Loucy (cell line): Measurements from ENCODE around the gene RAD54L2.
"Not testable (repeated sequence)": the region's sequence is repeated elsewhere in the genome, so short reads cannot be mapped to it uniquely, and the experiment has no call there.

Experiments
- H2AFZ ChIP-seq: fragments of 200-600 bp; sonication (generic); 2 replicates; pipeline ENCODE4 v1.6.0; 2016; ENCODE audit warnings: antibody characterized with exemption, mild to moderate bottlenecking, low read length, moderate library complexity
- H3F3A ChIP-seq: fragments of 200-600 bp; 2 replicates; pipeline ENCODE4 v1.6.0; 2016; ENCODE audit warnings: antibody characterized with exemption, low read depth, mild to moderate bottlenecking
- H3K27me3 ChIP-seq: fragments of 200-600 bp; sonication (generic); 2 replicates; pipeline ENCODE4 v1.6.1; 2014; ENCODE audit warnings: low read length, mild to moderate bottlenecking; ENCODE audit not compliant: insufficient read depth, poor library complexity, severe bottlenecking
- H3K36me3 ChIP-seq: fragments of 200-600 bp; sonication (generic); 2 replicates; pipeline ENCODE4 v1.6.1; 2016; ENCODE audit warnings: low read length; ENCODE audit not compliant: insufficient read depth
- H3K4me1 ChIP-seq: fragments of 200-600 bp; sonication (generic); 2 replicates; pipeline ENCODE4 v1.5.1; 2014; ENCODE audit warnings: low read length, mild to moderate bottlenecking; ENCODE audit not compliant: insufficient read depth, poor library complexity, severe bottlenecking
- H3K4me2 ChIP-seq: fragments of 200-600 bp; sonication (generic); 2 replicates; pipeline ENCODE4 v1.6.0; 2014; ENCODE audit warnings: antibody characterized with exemption, low read length, low read depth, mild to moderate bottlenecking; ENCODE audit not compliant: poor library complexity, severe bottlenecking
- H3K4me3 ChIP-seq: fragments of 200-600 bp; sonication (generic); 2 replicates; pipeline ENCODE4 v1.5.1; 2014; ENCODE audit warnings: low read length, mild to moderate bottlenecking, mixed read lengths; ENCODE audit not compliant: poor library complexity, severe bottlenecking
- H3K79me2 ChIP-seq: fragments of 200-600 bp; sonication (generic); 2 replicates; pipeline ENCODE4 v1.6.1; 2014; ENCODE audit warnings: low read length; ENCODE audit not compliant: insufficient read depth
- H3K9ac ChIP-seq: fragments of 200-600 bp; sonication (generic); 2 replicates; pipeline ENCODE4 v1.6.0; 2014; ENCODE audit warnings: mild to moderate bottlenecking, low read depth, low read length, moderate library complexity; ENCODE audit not compliant: poor library complexity, severe bottlenecking
- H3K9me2 ChIP-seq: fragments of 200-600 bp; sonication (generic); replicated peaks from 2 replicates; pipeline ENCODE4 v1.6.1; 2016; ENCODE audit warnings: low read depth, low read length, mixed read lengths
- H3K9me3 ChIP-seq: fragments of 200-600 bp; sonication (generic); 2 replicates; pipeline ENCODE4 v1.6.1; 2014; ENCODE audit warnings: mild to moderate bottlenecking, antibody characterized with exemption, low read length, low read depth; ENCODE audit not compliant: insufficient read depth
- H4K20me1 ChIP-seq: fragments of 200-600 bp; sonication (generic); 2 replicates; pipeline ENCODE4 v1.6.0; 2014; ENCODE audit warnings: antibody characterized with exemption, low read length, mild to moderate bottlenecking; ENCODE audit not compliant: insufficient read depth, poor library complexity, severe bottlenecking
- EZH2phosphoT487 ChIP-seq: fragments of 200-600 bp; IDR thresholded peaks from 2 replicates; pipeline ENCODE4 v1.6.1; 2018; ENCODE audit warnings: antibody characterized with exemption, mild to moderate bottlenecking, moderate library complexity, borderline replicate concordance
- TF ChIP-seq, protein P1 (sequence below): fragments of 200-600 bp; sonication (generic); conservative IDR thresholded peaks from 2 replicates; pipeline ENCODE4 v1.5.1; 2014; ENCODE audit warnings: mild to moderate bottlenecking, antibody characterized with exemption, low read length

RAD54L2 gene

DNA sequence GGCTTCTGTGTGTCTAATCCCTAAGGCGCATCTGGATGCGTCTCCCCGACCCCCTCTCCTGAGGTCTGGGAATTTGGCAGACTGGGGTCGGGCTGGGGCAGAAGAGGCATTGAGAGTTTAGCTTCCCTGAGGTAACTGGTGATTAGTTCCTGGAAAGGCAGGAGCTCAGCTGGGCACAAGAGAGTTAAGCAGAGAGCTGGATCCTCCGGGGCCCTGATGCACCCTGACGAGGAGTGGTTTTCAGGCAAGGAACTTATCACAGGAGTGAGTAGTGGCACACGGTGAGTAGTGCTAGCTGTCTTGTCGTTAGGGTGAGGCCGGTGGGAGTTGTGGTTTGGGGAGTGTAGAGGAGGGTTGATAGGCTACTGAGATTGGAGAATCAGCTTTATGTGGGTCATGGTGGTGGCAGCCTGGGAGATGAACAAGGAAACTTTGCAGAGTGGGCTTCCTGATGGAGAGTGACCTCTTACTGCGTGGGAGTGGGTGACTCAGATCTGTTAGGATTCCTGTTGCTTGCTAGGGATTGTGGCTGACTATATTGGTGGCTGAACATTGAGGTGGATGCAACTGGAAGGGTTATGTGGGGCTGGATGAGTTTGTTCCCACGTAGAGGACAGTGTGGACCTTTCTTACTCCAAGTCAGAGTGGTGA, 897 bp downstream of the RAD54L2 start:
- TF ChIP-seq, protein P1, sequence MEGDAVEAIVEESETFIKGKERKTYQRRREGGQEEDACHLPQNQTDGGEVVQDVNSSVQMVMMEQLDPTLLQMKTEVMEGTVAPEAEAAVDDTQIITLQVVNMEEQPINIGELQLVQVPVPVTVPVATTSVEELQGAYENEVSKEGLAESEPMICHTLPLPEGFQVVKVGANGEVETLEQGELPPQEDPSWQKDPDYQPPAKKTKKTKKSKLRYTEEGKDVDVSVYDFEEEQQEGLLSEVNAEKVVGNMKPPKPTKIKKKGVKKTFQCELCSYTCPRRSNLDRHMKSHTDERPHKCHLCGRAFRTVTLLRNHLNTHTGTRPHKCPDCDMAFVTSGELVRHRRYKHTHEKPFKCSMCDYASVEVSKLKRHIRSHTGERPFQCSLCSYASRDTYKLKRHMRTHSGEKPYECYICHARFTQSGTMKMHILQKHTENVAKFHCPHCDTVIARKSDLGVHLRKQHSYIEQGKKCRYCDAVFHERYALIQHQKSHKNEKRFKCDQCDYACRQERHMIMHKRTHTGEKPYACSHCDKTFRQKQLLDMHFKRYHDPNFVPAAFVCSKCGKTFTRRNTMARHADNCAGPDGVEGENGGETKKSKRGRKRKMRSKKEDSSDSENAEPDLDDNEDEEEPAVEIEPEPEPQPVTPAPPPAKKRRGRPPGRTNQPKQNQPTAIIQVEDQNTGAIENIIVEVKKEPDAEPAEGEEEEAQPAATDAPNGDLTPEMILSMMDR: no peak
- TF ChIP-seq EZH2phosphoT487: no peak
- Histone ChIP-seq H4K20me1 (peaks cover 29% of the 10 kb centered on the region), H3K27me3 (no peaks in the 10 kb centered on the region), H3K9me3 (no peaks in the 10 kb centered on the region), H3K36me3 (peaks cover 4% of the 10 kb centered on the region; the same call in 1 of the 2 replicates), H2AFZ (peak overlapping the region; percentile 98; the same call in 1 of the 2 replicates), H3K4me3 (peak overlapping the region; percentile 90), H3K4me2 (peak overlapping the region; percentile 96), H3K9ac (peak overlapping the region; percentile 94), H3F3A (no peaks in the 10 kb centered on the region), H3K9me2 (no peaks in the 10 kb centered on the region), H3K4me1 (peaks cover 33% of the 10 kb centered on the region), H3K79me2 (peaks cover 64% of the 10 kb centered on the region)

DNA sequence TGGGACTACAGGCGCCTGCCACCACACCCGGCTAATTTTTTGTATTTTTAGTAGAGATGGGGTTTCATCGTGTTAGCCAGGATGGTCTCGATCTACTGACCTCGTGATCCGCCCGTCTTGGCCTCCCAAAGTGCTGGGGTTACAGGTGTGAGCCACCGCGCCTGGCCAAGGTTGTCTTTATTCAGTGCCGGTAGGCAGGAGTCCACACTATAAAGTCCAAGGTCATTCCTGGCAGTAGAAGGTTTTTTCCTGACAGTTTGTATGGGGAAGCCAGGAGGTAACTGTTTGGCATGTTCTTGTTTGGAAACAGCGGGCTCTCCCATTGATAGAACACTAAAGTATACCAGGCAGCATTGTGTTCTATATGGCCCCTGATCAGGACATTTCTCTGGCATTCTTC, 4.1 kb downstream of the RAD54L2 start:
- H2AFZ ChIP-seq, H3K9ac ChIP-seq, H3K27me3 ChIP-seq, H3K9me3 ChIP-seq, H3K36me3 ChIP-seq, H3F3A ChIP-seq, H3K4me3 ChIP-seq, H3K9me2 ChIP-seq: not testable (repeated sequence)
- Histone ChIP-seq H4K20me1 (peaks cover 36% of the 10 kb centered on the region), H3K79me2 (peaks cover 81% of the 10 kb centered on the region), H3K4me2 (peak overlapping the region; percentile 96), H3K4me1 (peaks cover 33% of the 10 kb centered on the region)

DNA sequence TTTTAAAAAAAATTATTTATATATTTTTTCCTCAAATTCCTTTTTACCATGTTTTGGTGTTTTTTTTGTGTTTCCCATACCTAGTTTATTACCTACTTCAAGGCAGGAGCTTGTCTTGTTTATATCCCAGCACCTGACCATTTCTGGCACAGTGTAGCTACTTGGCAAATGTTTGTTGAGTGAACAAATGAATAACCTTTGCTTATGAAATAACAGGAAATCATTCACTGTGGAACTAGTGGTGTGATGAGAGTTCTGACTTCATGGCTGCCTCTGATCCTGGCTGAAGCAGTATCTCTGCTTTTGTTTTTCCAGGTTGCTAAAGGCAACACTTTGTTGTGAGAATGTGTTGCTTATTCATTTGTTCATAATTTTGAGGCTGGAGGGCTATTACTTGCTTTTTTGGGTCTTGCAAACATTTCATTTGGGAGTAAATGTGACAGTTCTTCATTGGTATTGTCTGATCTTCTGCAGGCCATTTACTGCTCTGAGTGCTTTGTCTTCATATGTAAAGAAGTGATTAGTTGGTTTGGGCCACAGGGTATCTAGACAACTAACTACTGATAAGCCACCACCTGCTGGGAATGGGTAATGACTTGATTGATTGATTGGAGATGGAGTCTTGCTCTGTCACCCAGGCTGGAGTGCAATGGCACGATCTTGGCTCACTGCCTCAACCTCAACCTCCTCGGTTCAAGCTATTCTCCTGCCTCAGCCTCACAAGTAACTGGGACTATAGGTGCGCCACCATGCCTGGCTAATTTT, 5.7 kb downstream of the RAD54L2 start:
- Histone ChIP-seq H3K9ac (no peak overlapping the region), H3K9me2 (no peaks in the 10 kb centered on the region), H3K79me2 (peaks cover 69% of the 10 kb centered on the region), H3K4me3 (no peak overlapping the region), H3K4me2 (peak overlapping the region; percentile 56), H3K4me1 (peaks cover 26% of the 10 kb centered on the region), H2AFZ (no peak overlapping the region), H3K36me3 (peaks cover 7% of the 10 kb centered on the region; the same call in 1 of the 2 replicates), H3F3A (no peaks in the 10 kb centered on the region), H3K9me3 (no peaks in the 10 kb centered on the region), H4K20me1 (peaks cover 31% of the 10 kb centered on the region), H3K27me3 (no peaks in the 10 kb centered on the region)
- TF ChIP-seq, protein P1: no peak
- no peak for TF ChIP-seq EZH2phosphoT487
